SW480 (cell line): ENCODE measurements around the gene ZNF223.

ENCODE experiments used
- DNase-seq: peaks from one replicate; pipeline ENCODE4 v3.0.0-alpha.2; 2016; ENCODE audit warnings: low spot score

Gene ZNF223

DNA sequence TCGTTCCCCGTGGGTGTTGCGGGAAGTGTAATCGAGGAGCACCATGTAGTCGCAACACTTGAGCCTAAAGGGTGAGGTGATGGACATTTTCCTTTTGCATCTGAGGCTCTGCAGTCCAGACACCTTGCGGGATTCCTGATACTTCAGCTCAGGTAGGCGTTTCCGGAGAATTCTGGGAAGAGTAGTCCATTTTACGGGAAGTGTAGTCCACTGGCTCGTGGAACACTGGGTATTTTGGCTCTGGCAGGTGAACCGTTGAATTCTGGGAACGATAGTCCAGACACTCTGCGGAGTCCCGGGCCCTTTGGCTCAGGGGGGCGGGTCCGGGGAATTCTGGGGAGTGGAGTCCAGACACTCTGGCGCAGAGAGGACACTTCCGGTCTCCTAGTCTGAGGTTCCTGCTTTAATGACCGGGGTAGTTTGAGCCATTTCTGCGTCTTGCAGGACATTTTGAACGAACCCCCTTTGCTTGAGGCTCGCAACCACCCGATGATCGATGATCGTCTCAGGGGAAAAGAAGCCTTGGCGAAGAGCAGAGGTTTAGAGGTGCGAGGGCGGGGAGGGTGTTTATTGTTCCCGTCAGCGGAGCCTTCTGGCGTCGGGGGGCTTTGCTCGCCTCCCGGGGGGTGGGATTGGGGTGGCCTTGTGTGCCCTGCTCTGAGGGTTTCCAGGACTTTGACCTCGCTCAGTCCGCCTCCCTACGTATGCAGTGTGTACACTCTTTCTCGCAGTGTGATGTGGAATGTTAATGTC lies at the start of gene ZNF223:
ZNF223 (plus strand) TSS at position 387 of the 753 bp plus-strand sequence. CDS start 3,141 bp downstream, outside the sequence.
- peak; percentile 96 for DNase-seq

DNA sequence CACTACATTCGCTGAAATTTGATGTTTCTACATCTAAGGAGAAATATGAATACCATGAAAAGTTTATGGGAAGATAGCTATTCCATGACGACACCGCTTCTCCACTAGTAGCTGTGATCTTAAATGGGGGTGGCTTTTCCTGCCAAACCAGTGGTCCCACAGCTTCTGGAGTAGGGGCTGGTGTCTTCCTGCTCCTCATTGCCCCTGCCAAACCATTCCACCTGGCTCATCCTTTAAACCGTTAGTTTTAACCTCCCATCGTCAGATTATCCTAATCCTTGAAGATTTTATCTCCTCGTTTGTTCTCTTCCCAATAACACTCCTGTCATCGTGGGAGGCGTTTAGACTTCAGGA lies 49.6 kb upstream of the ZNF223 start:
- no peak for DNase-seq

DNA sequence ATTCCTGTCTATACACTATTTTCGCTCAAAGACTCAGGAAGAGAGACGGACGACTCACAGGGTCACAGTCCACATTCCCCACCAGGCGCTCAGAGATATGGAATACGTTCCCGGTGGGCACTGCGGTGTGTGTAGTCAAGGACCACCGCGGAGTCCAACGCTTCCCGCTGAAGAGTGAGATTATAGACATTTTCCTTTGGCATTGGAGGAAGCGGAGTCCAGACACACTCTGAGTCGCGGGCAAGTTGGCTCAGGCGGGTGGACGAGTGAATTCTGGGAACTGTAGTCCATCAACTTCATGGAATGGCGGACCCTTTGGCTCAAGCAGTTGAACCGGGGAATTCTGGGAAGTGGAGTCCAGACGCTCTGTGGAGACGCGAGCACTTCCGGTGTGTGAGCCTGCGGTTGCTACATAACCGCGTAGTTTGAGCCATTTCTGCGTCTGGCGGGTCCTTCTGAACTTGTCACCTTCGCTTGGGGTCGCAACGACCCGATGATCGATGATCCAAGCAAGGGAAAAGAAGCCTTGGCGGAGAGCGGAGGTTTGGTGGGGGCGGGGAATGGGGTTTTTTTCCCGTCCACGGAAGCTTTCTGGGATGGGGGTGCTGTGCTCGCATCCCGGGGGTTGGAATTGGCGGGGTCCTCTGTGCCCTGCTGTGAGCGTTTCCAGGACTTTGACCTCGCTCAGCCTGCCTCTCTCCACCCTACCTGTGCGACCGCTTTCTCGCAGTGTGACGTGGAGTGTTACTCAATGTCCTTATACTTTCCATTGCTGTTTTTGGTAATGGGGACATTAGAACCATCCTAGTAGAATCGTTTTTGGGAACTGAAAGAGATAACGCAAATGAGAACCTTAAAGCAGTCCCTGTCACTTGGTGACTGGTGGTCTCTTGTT lies 49.0 kb upstream of the ZNF223 start, which contains the start of gene ZNF230:
ZNF230 (plus strand) TSS at position 392 of the 895 bp plus-strand sequence. CDS start 4,122 bp downstream, outside the sequence.
- peak; percentile 96 for DNase-seq

DNA sequence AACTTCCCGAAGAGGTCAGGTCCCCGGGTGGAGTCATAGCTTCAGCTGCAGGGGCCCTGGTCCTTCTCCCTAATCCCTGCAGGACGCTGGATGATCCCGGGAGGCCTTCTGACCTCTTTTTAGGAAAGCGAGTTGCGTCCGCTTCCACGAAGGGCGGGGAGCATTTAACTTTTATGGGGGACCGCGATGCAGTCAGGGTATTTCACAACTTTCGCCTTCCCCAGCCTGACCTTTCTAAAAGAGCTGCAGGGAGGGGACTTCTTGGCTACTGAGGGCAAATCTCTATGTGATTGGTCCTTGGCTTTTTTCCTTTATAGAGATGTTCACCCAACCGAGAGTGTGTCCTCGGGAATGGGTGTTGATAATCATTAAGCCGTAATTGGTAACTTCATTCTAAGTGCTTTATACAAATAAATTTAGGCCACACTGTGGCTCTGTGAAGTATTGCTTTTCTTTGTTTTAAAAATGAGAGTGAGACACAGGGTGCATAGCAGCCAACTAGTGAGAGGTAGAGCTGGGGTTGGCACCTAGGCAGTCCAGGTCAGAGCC lies 48.3 kb upstream of the ZNF223 start:
- DNase-seq = peak; percentile 15

DNA sequence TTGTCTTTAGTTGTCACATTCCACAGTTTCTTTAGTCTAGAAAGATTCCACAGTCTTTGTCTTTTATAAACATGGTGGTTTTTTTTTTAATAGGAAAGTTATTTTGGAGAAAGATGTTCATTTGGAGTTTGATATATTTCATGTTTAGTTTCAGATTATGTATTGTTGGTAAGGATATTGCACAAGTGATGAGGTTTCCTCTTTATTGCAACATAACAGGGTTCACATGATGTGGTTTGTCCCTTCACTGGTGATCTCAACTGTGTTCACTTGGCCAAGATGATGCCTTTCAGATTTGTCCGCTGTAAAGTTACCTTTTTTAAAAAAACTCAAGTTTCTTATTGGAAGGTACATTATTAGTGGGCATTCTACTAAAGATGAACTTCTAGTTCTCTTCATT lies 45.9 kb upstream of the ZNF223 start:
- no peak for DNase-seq

DNA sequence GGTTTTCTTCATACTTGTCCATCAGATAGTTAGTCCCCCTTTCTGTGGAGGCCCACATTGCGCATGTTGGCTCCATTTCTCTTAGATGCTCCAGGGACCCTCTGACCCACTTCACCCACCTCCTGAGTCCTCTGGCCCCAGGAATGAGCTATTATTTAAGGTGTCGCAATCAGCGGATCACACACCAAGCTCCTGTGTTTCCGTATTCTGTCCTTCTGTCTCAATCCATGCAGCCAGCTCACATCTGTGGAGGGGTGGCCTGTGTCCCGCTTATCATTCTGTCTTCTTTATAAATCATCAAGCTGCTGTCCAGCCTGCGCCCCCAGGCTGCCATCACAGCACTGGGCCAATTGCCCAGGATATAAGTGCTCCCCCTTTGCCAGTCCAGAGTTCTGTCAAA lies 44.4 kb upstream of the ZNF223 start:
- DNase-seq = no peak

DNA sequence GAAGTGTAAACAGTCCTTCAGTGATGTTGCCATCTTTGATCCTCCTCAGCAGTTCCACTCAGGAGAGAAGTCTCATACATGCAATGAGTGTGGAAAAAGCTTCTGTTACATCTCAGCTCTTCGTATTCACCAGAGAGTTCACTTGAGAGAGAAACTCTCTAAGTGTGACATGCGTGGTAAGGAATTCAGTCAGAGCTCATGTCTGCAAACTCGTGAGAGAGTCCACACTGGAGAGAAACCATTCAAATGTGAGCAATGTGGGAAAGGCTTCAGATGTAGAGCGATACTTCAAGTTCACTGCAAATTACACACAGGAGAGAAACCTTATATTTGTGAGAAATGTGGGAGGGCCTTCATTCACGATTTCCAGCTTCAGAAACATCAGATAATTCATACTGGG lies 41.4 kb upstream of the ZNF223 start:
- DNase-seq = no peak

DNA sequence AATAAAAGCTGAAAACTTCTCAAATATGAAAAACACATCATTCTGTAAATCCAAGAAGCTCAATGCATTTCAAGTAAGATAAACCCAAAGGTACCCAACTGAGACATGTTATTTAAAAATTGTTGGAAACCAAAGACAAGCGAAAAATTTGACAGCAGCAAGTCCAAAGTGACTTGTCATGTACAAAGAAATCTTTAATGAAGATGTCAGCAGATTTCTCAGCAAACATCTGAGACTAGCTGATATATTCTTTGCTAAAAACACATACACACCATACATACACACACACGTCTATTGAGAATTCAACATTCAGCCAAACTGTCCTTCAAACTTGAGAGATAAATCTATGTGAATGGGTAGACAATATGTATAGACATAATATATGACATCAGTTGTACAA lies 32.3 kb upstream of the ZNF223 start:
- no peak for DNase-seq

DNA sequence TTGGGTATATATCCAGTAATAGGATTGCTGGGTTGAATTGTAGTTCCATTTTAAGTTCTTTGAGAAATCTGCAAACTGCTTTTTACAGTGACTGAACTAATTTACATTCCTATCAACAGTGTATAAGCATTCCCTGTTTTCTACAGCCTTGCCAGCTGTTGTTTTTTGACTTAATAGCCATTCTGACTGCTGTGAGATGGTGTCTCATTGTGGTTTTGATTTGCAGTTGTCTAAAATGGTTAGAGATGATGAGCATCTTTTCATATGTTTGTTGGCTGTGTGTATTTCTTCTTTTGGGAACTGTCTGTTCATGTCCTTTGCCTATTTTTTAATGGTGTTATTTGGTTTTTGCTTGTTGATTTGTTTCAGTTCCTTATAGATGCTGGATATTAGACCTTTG lies 30.6 kb upstream of the ZNF223 start:
- no peak for DNase-seq

DNA sequence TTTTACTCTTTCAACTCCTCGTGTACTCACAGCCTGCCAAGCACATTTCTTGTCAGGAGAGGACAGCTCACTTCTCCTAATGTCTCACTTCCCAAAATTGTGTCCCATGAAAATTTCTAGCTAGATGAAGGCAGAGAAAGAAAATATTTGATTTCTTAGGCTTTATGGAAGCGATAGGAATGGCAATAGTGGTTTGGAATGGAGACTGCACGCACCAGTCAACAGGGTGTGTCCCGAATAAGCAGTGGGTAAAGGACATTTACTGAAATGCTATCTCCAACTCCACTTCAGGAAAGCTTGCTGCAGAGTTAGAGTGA lies 27.0 kb upstream of the ZNF223 start:
- DNase-seq = no peak

DNA sequence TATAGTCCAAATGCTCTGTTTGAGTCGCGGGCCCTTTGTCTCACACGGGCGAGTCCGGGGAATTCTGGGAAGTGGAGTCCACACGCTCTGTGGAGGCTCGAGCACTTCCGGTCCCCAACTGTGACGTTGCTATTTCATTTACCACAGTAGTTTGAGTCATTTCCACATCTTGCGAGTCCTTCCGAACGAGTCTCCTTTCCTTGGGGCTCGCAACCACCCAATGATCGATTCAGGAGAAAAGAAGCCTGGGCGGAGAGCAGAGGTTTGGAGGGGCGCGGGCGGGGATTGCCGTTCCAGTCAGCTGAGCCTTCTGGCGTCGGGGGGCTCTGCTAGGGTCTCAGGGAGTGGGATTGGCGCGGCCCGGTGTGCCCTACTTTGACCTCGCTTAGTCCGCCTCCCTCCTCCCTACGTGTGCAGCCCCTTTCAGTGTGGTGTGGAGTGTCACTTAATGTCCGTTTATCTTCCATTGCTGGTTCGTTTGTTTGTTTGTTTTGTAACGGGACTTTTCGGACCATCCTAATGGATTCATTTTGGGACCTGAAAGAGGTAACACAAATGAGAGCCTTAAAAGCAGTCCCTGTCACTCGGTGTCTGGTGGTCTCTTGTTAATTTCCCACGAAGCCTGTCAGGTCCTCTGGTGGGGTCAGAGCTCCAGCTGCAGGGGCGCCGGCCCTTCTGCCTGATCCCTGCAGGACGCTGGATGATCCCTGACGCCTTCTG lies 26.5 kb upstream of the ZNF223 start, which contains the start of gene ZNF222:
ZNF222 (plus strand) TSS at position 163 of the 720 bp plus-strand sequence; CDS start at position 221, 58 bp downstream.
- DNase-seq = peak; percentile 86

DNA sequence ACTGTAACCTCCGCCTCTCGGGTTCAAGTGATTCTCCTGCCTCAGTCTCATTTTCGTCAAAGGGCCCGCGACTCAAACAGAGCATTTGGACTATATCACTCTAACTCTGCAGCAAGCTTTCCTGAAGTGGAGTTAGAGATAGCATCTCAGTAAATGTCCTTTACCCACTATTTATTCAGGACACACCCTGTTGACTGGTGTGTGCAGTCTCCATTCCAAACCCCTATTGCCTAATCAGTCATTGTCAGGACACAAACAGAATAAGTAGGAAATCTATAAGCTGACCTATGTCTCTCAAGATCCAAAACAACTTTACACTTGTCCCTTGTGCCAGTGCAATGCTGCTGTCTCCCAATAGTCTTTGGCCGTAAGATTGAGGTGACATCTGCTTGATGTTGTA lies 25.2 kb upstream of the ZNF223 start:
- no peak for DNase-seq

DNA sequence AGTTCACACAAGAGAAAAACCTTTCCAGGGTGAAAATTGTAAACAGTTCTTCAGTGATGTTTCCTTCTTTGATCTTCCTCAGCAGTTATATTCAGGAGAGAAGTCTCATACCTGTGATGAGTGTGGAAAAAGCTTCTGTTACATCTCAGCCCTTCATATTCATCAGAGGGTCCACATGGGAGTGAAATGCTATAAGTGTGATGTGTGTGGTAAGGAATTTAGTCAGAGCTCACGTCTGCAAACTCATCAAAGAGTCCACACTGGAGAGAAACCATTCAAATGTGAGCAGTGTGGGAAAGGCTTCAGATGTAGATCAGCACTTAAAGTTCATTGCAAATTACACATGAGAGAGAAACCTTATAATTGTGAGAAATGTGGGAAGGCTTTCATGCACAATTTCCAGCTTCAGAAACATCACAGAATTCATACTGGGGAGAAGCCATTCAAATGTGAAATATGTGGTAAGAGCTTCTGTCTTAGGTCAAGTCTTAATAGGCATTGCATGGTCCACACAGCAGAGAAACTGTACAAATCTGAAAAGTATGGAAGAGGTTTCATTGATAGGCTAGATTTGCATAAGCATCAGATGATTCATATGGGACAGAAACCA lies 19.7 kb upstream of the ZNF223 start:
- no peak for DNase-seq

DNA sequence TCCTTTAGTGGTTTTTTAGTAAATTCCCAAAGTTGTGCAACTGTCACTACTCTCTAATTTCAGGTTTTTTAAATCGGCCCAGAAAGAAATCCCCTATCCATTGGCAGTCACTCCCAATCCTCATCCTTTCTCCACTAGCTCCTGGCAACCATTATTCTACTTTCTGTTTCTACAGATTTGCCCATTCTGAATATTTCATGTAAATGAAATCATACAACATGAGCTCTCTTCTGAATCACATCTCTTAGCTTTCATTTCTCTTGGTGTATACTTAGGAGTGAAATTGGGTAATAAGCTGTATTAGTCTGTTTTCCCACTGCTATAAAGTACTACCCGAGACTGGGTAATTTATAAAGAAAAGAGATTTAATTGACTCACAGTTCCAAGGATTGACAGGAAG lies 9.7 kb upstream of the ZNF223 start:
- DNase-seq = no peak

DNA sequence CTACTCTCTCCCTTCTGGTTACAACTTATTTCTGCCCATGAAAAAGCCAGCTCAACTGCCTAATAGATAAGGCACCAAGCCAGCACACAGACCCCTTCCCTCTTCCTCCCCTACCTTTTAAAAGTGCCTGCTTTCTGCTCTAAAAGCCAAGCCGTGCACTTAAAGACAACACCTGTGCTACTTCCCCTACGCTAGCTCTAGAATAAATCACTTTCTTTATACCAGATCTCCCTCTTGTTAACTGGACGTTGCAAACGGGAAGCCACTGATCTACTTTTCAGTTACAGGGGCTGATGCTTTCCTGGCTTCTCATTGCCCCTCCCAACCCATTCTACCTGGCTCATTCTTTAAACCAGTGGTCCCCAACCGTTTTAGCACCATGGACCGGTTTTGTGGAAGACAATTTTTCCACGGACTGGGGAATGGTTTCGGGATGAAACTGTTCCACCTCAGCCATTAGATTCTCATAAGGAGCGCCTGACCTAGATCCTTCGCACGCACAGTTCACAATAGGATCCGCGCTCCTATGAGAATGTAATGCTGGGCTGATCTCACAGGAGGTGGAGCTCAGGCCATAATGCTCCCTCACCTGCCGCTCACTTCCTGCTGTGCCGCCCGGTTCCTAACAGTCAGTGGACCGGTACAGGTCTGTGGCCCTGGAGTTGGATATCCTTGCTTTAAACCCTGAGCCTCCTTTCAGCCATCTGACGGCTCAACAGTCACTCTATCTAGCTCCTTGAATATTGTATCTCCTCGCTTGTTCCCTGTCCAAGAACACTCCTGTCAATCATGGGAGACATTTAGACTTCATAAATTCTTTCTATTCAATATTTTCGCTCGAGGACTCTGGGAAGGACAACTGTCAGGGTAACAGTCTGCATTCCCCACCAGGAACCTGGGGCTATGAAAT lies 841 bp upstream of the ZNF223 start:
- DNase-seq = peak; percentile 63

DNA sequence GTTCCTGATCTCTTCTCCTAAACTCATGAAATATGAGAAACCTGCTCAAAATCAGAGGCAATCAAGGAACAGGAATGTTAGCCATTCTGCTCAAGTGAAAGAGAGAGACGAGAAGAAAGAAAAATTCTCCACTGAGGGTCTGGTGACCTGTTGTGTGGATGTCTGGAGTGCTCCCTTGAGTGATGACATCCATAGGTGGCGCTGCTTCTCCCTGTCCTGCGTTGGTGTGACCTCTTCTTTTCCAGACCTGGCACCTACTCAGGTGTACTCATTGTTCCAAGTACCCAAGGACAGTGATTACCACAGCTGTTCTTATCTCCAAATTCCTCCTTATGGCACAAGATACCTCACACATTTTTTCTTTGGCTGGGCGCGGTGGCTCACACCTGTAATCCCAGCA lies 4.0 kb downstream of the ZNF223 start:
- DNase-seq = no peak

DNA sequence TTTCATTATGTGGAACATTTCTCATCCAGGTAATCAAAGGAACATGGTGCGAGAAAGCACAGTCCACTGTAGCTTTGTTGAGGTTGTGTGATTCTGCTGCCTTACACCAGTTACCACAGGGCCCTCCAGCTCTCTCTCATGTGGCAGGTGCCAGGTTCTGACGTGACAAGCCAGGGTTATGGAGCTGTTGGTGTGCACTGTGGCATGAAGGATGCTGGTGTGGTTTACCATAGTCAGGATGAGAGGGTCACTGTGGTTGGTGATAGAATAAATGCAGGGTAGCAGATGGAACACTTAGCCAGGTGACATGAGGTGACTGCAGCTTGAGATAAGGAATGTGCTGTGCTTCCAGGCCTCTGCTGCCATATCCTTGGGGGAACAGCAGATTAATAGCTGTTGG lies 7.4 kb downstream of the ZNF223 start:
- DNase-seq = no peak

DNA sequence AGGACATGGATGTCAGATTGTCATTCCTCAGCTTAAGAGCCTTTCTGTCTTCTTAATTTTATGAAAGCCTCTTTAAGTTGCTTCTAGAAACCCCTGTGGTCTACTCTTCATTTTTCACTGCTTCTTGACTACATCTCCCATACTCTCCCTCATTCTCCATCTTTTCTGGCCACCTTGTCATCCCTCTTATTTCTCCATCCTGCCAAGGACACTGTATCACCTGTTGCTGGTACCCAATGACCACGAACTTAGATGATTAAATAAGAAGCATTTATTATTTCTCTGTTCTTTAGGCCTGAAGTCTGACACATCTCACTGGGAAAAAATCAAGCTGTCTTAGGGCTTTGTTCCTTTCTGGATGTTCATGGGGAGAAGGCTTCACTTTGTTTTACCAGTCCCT lies 9.2 kb downstream of the ZNF223 start:
- DNase-seq = no peak

DNA sequence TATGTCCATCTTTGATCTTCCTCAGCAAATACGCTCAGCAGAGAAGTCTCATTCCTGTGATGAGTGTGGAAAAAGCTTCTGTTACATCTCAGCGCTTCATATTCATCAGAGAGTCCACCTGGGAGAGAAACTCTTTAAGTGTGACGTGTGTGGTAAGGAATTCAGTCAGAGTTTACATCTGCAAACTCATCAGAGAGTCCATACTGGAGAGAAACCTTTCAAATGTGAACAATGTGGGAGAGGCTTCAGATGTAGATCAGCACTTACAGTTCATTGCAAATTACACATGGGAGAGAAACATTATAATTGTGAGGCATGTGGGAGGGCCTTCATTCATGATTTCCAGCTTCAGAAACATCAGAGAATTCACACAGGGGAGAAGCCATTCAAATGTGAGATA lies 14.5 kb downstream of the ZNF223 start:
- DNase-seq = no peak

DNA sequence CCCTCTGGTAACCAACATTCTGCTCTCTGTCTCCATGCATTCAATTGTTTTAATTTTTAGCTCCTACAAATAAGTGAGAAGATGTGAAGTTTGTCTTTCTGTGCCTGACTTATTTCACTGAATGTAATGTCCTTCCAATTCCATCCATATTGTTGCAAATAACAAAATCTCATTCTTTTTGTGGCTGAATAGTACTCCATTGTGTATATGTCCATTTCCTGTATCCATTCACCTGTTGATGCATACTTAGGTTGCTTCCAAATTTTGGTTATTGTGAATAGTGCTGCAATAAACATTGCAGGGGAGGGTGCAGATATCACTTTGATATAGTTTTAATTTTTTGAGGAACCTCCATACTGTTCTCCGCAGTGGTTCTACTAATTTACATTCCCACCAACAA lies 17.6 kb downstream of the ZNF223 start:
- DNase-seq = no peak
